GM23338 (cell line): ENCODE measurements around the gene IBA57. TPM values are rescaled to one million over a fixed set of nuclear protein-coding genes. Genes with fewer than 3 reads are reported as not detected.

Source experiments
- ATAC-seq: fragments of 200-7000 bp; cut with Tn5 transposase; 3 replicates; pipeline ENCODE4 v1.9.1; 2020
- DNase-seq: peaks from one replicate; pipeline ENCODE4 v3.0.0-alpha.2; 2015; ENCODE audit warnings: low spot score
- H2AFZ ChIP-seq: fragments of 200-600 bp; sonication (generic); 2 replicates; pipeline ENCODE4 v1.8.0; 2016; ENCODE audit warnings: antibody characterized with exemption, mild to moderate bottlenecking, moderate library complexity
- H3F3A ChIP-seq: fragments of 200-600 bp; sonication (generic); replicated peaks from 2 replicates; pipeline ENCODE4 v1.8.0; 2017; ENCODE audit warnings: antibody characterized with exemption, mixed run types, low read depth
- H3K27ac ChIP-seq: fragments of 200-600 bp; sonication (generic); 2 replicates; pipeline ENCODE4 v1.6.1; 2016; ENCODE audit warnings: low read depth
- H3K27me3 ChIP-seq: fragments of 200-600 bp; sonication (generic); 2 replicates; pipeline ENCODE4 v1.8.0; 2016; ENCODE audit warnings: mild to moderate bottlenecking, mixed run types, moderate library complexity; ENCODE audit not compliant: insufficient read depth
- H3K36me3 ChIP-seq: fragments of 200-600 bp; sonication (generic); 2 replicates; pipeline ENCODE4 v1.8.0; 2016; ENCODE audit warnings: mild to moderate bottlenecking; ENCODE audit not compliant: insufficient read depth
- H3K4me1 ChIP-seq: fragments of 200-600 bp; sonication (generic); 2 replicates; pipeline ENCODE4 v1.8.0; 2016; ENCODE audit warnings: mild to moderate bottlenecking, moderate library complexity; ENCODE audit not compliant: insufficient read depth
- H3K4me2 ChIP-seq: fragments of 200-600 bp; sonication (generic); 2 replicates; pipeline ENCODE4 v1.7.1; 2017; ENCODE audit warnings: mixed run types
- H3K4me3 ChIP-seq: fragments of 200-600 bp; sonication (generic); 2 replicates; pipeline ENCODE4 v1.6.1; 2016; ENCODE audit warnings: mixed run types
- H3K79me2 ChIP-seq: fragments of 200-600 bp; sonication (generic); replicated peaks from 2 replicates; pipeline ENCODE4 v1.8.0; 2017; ENCODE audit warnings: mild to moderate bottlenecking; ENCODE audit not compliant: insufficient read depth
- H3K9me2 ChIP-seq: fragments of 200-600 bp; sonication (generic); 2 replicates; pipeline ENCODE4 v1.8.0; 2017; ENCODE audit not compliant: insufficient read depth
- H4K20me1 ChIP-seq: fragments of 200-600 bp; sonication (generic); replicated peaks from 2 replicates; pipeline ENCODE4 v1.8.0; 2017; ENCODE audit warnings: mild to moderate bottlenecking; ENCODE audit not compliant: insufficient read depth
- H3K27ac Mint-ChIP-seq: 2 replicates; pipeline ENCODE4 v1.8.0; 2020; ENCODE audit warnings: inconsistent platforms, mild to moderate bottlenecking, moderate library complexity, mixed read lengths
- H3K27me3 Mint-ChIP-seq: 3 replicates; pipeline ENCODE4 v1.8.0; 2022; ENCODE audit warnings: low read depth, mild to moderate bottlenecking, moderate library complexity, mixed read lengths, inconsistent platforms; ENCODE audit not compliant: insufficient read depth, poor library complexity
- H3K36me3 Mint-ChIP-seq: 3 replicates; pipeline ENCODE4 v1.8.0; 2021; ENCODE audit warnings: low read depth, mild to moderate bottlenecking, inconsistent platforms, moderate library complexity, mixed read lengths
- H3K4me1 Mint-ChIP-seq: 3 replicates; pipeline ENCODE4 v1.8.0; 2020; ENCODE audit warnings: mild to moderate bottlenecking, inconsistent platforms, mixed read lengths
- H3K4me3 Mint-ChIP-seq: 3 replicates; pipeline ENCODE4 v1.8.0; 2021; ENCODE audit warnings: moderate library complexity, mild to moderate bottlenecking, inconsistent platforms, mixed read lengths
- H3K9me3 Mint-ChIP-seq: 3 replicates; pipeline ENCODE4 v1.8.0; 2020; ENCODE audit warnings: moderate library complexity, mild to moderate bottlenecking, inconsistent platforms, mixed read lengths
- CREB1 ChIP-seq: fragments of 250-450 bp; sonication (Bioruptor Pico); IDR thresholded peaks from 2 replicates; pipeline ENCODE4 v1.5.0; 2020; ENCODE audit warnings: low read depth, mild to moderate bottlenecking, moderate library complexity
- ETS1 ChIP-seq: IDR thresholded peaks from 2 replicates; pipeline ENCODE4 v1.6.1; 2016; ENCODE audit warnings: antibody characterized with exemption
- EZH2 ChIP-seq: fragments of 200-600 bp; sonication (generic); IDR thresholded peaks from one replicate; pipeline ENCODE4 v1.8.0; 2017; ENCODE audit warnings: antibody characterized with exemption, mild to moderate bottlenecking, low read depth; ENCODE audit not compliant: unreplicated experiment
- STAT1 ChIP-seq: IDR thresholded peaks from one replicate; pipeline ENCODE4 v1.6.1; 2016; ENCODE audit warnings: antibody characterized with exemption; ENCODE audit not compliant: unreplicated experiment
- ZNF462 ChIP-seq: fragments of 250-450 bp; sonication (Bioruptor Pico); IDR thresholded peaks from 2 replicates; pipeline ENCODE4 v1.5.0; 2020; ENCODE audit warnings: mild to moderate bottlenecking, moderate library complexity
- polyA plus RNA-seq: library from polyadenylated mRNA; unstranded; fragments of >200 nt; fragmentation: Nextera tagmentation; extraction: Ambion mirVana; gene quantifications from 2 replicates; pipeline ENCODE4 v1.2.1, GENCODE V29; 2016
- total RNA-seq: library from RNA; depleted of rRNA; stranded (reverse); fragments of >200 nt; shearing (Covaris generic); gene quantifications from 2 replicates; pipeline ENCODE4 v1.2.3, GENCODE V29; 2014

Gene IBA57
- total and polyA plus RNA-seq, 2 experiments from 2014 or later, result 1.1 to 10.3 TPM

GRCh38 chr1:228144993-228145343 is 20.6 kb upstream of the IBA57 start:
- no peak for TF ChIP-seq STAT1
- TF ChIP-seq ZNF462 (CRISPR knock-in tag), result no peak
- TF ChIP-seq CREB1 (CRISPR knock-in tag), result no peak
- no peak for TF ChIP-seq EZH2
- TF ChIP-seq ETS1, result no peak
- Mint-ChIP-seq H3K27me3 (peaks cover 9% of the 10 kb centered on the region), H3K4me1 (peaks cover 5% of the 10 kb centered on the region; the same call in 2 of the 3 replicates), H3K4me3 (no peak overlapping the region), H3K9me3 (no peaks in the 10 kb centered on the region; the same call in 2 of the 3 replicates), H3K27ac (no peak overlapping the region), H3K36me3 (no peaks in the 10 kb centered on the region; the same call in 1 of the 3 replicates)
- Histone ChIP-seq H4K20me1 (no peaks in the 10 kb centered on the region), H2AFZ (no peak overlapping the region), H3K79me2 (peaks cover 34% of the 10 kb centered on the region), H3K9me2 (no peaks in the 10 kb centered on the region), H3F3A (no peaks in the 10 kb centered on the region), H3K4me3 (no peak overlapping the region), H3K36me3 (no peaks in the 10 kb centered on the region), H3K4me1 (peaks cover 5% of the 10 kb centered on the region; the same call in 1 of the 2 replicates), H3K27ac (no peak overlapping the region), H3K27me3 (no peaks in the 10 kb centered on the region), H3K4me2 (no peak overlapping the region)
- ATAC-seq, result no peak
- DNase-seq, result no peak
